ENCODE measurements around the gene PAN2. TPM values are rescaled to one million over a fixed set of nuclear protein-coding genes. Genes with fewer than 3 reads are reported as not detected.
"Not testable (repeated sequence)": the region's sequence is repeated elsewhere in the genome, so short reads cannot be mapped to it uniquely, and the experiment has no call there.

The PAN2 gene
- total RNA-seq, 2 experiments from 2014 or later = 48.7 to 72.5 TPM

GRCh38 chr12:56297400-56297799 is 36.4 kb downstream of the PAN2 start:
- Mint-ChIP-seq H3K4me3 (peak overlapping the region; percentile 6), H3K4me1 (peaks cover 56% of the 10 kb centered on the region), H3K9me3 (ENCODE audit: low read depth) (no peaks in the 10 kb centered on the region), H3K27me3 (no peaks in the 10 kb centered on the region), H3K36me3 (peaks cover 32% of the 10 kb centered on the region), H3K27ac (peak overlapping the region; percentile 31)
- CTCF ChIA-PET = interaction anchor here (0.7 to 1.3 kb wide), 4 partner anchors 11 to 339 kb away, joined by 3 to 4 read pairs (median 3); partner anchors contain the start of gene COQ10A
- no peak for ATAC-seq
- no peak for DNase-seq

GRCh38 chr12:56296295-56296694 is 37.5 kb downstream of the PAN2 start:
- no peak for ATAC-seq
- Mint-ChIP-seq H3K4me3 (no peak overlapping the region), H3K9me3 (ENCODE audit: low read depth) (no peaks in the 10 kb centered on the region), H3K27me3 (no peaks in the 10 kb centered on the region), H3K36me3 (peaks cover 37% of the 10 kb centered on the region), H3K27ac (no peak overlapping the region), H3K4me1 (peaks cover 54% of the 10 kb centered on the region)
- no peak for DNase-seq
- CTCF ChIA-PET = no interaction called here

- DNase-seq = no peak
- CTCF ChIA-PET = interaction anchor here (1.7 kb wide), 1 partner anchor 27 kb away, joined by 6 read pairs; the partner anchor contains the start of gene COQ10A
Observed at GRCh38 chr12:56293795-56294194, 40.0 kb downstream of the PAN2 start.

GRCh38 chr12:56288705-56289387 is 45.0 kb downstream of the PAN2 start:
- Mint-ChIP-seq H3K4me1 (peaks cover 27% of the 10 kb centered on the region), H3K27ac (peak overlapping the region; percentile 43), H3K9me3 (ENCODE audit: low read depth) (no peaks in the 10 kb centered on the region), H3K27me3 (no peaks in the 10 kb centered on the region), H3K4me3 (no peak overlapping the region), H3K36me3 (peaks cover 36% of the 10 kb centered on the region)
- DNase-seq (no peak), ATAC-seq (no peak)
- CTCF ChIA-PET = interaction anchor here (1.3 to 1.7 kb wide), 3 partner anchors 9 to 176 kb away, joined by 3 to 6 read pairs (median 4); no protein-coding TSS in a partner anchor

More at GRCh38 chr12:56293795-56294194, 40.0 kb downstream of the PAN2 start:
- Mint-ChIP-seq H3K4me1 (peaks cover 51% of the 10 kb centered on the region), H3K27ac (peak overlapping the region; percentile 36), H3K4me3 (no peak overlapping the region), H3K9me3 (ENCODE audit: low read depth) (no peaks in the 10 kb centered on the region), H3K36me3 (peaks cover 47% of the 10 kb centered on the region), H3K27me3 (no peaks in the 10 kb centered on the region)
- no peak for ATAC-seq

GRCh38 chr12:56286044-56286830 is 47.6 kb downstream of the PAN2 start:
- Mint-ChIP-seq H3K9me3 (ENCODE audit: low read depth) (no peaks in the 10 kb centered on the region), H3K36me3 (peaks cover 44% of the 10 kb centered on the region), H3K27me3 (no peaks in the 10 kb centered on the region), H3K4me3 (no peak overlapping the region), H3K4me1 (peaks cover 14% of the 10 kb centered on the region), H3K27ac (no peak overlapping the region)
- ATAC-seq (no peak), DNase-seq (no peak)
- CTCF ChIA-PET = interaction anchor here (1.1 to 1.6 kb wide), 3 partner anchors 12 to 20 kb away, joined by 3 to 4 read pairs (median 4); partner anchors contain the start of gene CS

- H3K4me1 Mint-ChIP-seq; H3K4me3 Mint-ChIP-seq; H3K27ac Mint-ChIP-seq; H3K9me3 Mint-ChIP-seq (ENCODE audit: low read depth); DNase-seq; ATAC-seq; H3K27me3 Mint-ChIP-seq: not testable (repeated sequence)
- CTCF ChIA-PET = interaction anchor here (1.0 kb wide), 1 partner anchor 18 kb away, joined by 3 read pairs; no protein-coding TSS in a partner anchor
- H3K36me3 Mint-ChIP-seq = peaks cover 41% of the 10 kb centered on the region
Observed at GRCh38 chr12:56284263-56284662, 49.5 kb downstream of the PAN2 start.

- H3K9me3 Mint-ChIP-seq (ENCODE audit: low read depth) = no peaks in the 10 kb centered on the region
- no peak overlapping the region for H3K4me3 Mint-ChIP-seq
- no peak overlapping the region for H3K27ac Mint-ChIP-seq
- ATAC-seq (no peak), DNase-seq (no peak)
- peaks cover 1% of the 10 kb centered on the region for H3K4me1 Mint-ChIP-seq
- H3K27me3 Mint-ChIP-seq = no peaks in the 10 kb centered on the region
- peaks cover 45% of the 10 kb centered on the region for H3K36me3 Mint-ChIP-seq
- CTCF ChIA-PET = no interaction called here
Observed at GRCh38 chr12:56282579-56282978, 51.2 kb downstream of the PAN2 start.

GRCh38 chr12:56282030-56282429 is 51.8 kb downstream of the PAN2 start:
- DNase-seq (no peak), ATAC-seq (no peak)
- H3K4me3 Mint-ChIP-seq = no peak overlapping the region
- H3K27ac Mint-ChIP-seq = no peak overlapping the region
- peaks cover 1% of the 10 kb centered on the region for H3K4me1 Mint-ChIP-seq
- H3K27me3 Mint-ChIP-seq = no peaks in the 10 kb centered on the region
- peaks cover 45% of the 10 kb centered on the region for H3K36me3 Mint-ChIP-seq
- no peaks in the 10 kb centered on the region for H3K9me3 Mint-ChIP-seq (ENCODE audit: low read depth)
- CTCF ChIA-PET = no interaction called here

- Mint-ChIP-seq H3K27ac (no peak overlapping the region), H3K36me3 (peaks cover 44% of the 10 kb centered on the region), H3K4me1 (no peaks in the 10 kb centered on the region), H3K27me3 (no peaks in the 10 kb centered on the region), H3K4me3 (no peak overlapping the region), H3K9me3 (ENCODE audit: low read depth) (no peaks in the 10 kb centered on the region)
- ATAC-seq (no peak), DNase-seq (no peak)
- CTCF ChIA-PET = no interaction called here
Observed at GRCh38 chr12:56280849-56281248, 53.0 kb downstream of the PAN2 start.

GRCh38 chr12:56278905-56279304 is 54.9 kb downstream of the PAN2 start:
- H3K36me3 Mint-ChIP-seq = peaks cover 49% of the 10 kb centered on the region
- no peaks in the 10 kb centered on the region for H3K9me3 Mint-ChIP-seq (ENCODE audit: low read depth)
- no peak overlapping the region for H3K4me3 Mint-ChIP-seq
- ATAC-seq = no peak
- H3K27ac Mint-ChIP-seq = no peak overlapping the region
- CTCF ChIA-PET = interaction anchor here (1.6 to 3.3 kb wide), 2 partner anchors 12 to 20 kb away, joined by 3 to 11 read pairs; partner anchors contain the start of genes ANKRD52 and COQ10A
- no peaks in the 10 kb centered on the region for H3K27me3 Mint-ChIP-seq
- H3K4me1 Mint-ChIP-seq = no peaks in the 10 kb centered on the region
- DNase-seq = no peak

- Mint-ChIP-seq H3K27me3 (no peaks in the 10 kb centered on the region), H3K36me3 (peaks cover 36% of the 10 kb centered on the region), H3K9me3 (ENCODE audit: low read depth) (no peaks in the 10 kb centered on the region), H3K4me3 (no peak overlapping the region), H3K4me1 (no peaks in the 10 kb centered on the region), H3K27ac (no peak overlapping the region)
- CTCF ChIA-PET = no interaction called here
- ATAC-seq = no peak
- DNase-seq = no peak
Observed at GRCh38 chr12:56274299-56274698, 59.5 kb downstream of the PAN2 start.

- DNase-seq; H3K4me3 Mint-ChIP-seq; H3K27ac Mint-ChIP-seq; ATAC-seq; H3K9me3 Mint-ChIP-seq (ENCODE audit: low read depth); H3K27me3 Mint-ChIP-seq; H3K4me1 Mint-ChIP-seq: not testable (repeated sequence)
- peaks cover 30% of the 10 kb centered on the region for H3K36me3 Mint-ChIP-seq
- CTCF ChIA-PET = interaction anchor here (1.0 kb wide), 1 partner anchor 44 kb away, joined by 3 read pairs; no protein-coding TSS in a partner anchor
Observed at GRCh38 chr12:56272468-56272867, 61.3 kb downstream of the PAN2 start.

GRCh38 chr12:56271031-56271430 is 62.8 kb downstream of the PAN2 start:
- DNase-seq (no peak), ATAC-seq (no peak)
- Mint-ChIP-seq H3K27me3 (no peaks in the 10 kb centered on the region), H3K4me3 (no peak overlapping the region), H3K4me1 (peaks cover 16% of the 10 kb centered on the region), H3K9me3 (ENCODE audit: low read depth) (no peaks in the 10 kb centered on the region), H3K36me3 (peaks cover 26% of the 10 kb centered on the region), H3K27ac (no peak overlapping the region)
- CTCF ChIA-PET = interaction anchor here (1.0 to 6.0 kb wide), 2 partner anchors 13 to 82 kb away, joined by 4 to 45 read pairs; partner anchors contain the start of genes ANKRD52 and SMARCC2

Data from activated CD8-positive, alpha-beta memory T cell treated with anti-CD3 and anti-CD28 coated beads, Interleukin-2, amount 10 ng/mL, durations not matched to agents 7 days and 5 days (primary cell).